GM12878 (cell line): ENCODE results near the gene ITPR2. TPM values are rescaled to one million over a fixed set of nuclear protein-coding genes. Genes with fewer than 3 reads are reported as not detected.

Source experiments
- ATAC-seq: fragments of 200-7000 bp; cut with Tn5 transposase; 3 replicates; pipeline ENCODE4 v1.9.1; 2020; ENCODE audit warnings: mild to moderate bottlenecking, moderate library complexity
- BruUV-seq: library from RNA; stranded (reverse); fragments of 400-500 nt; replicated peaks from 2 replicates; lab custom pipeline; 2021; lab: Mats Ljungman, UMichigan
- CTCF ChIA-PET: fragments of 300-600 bp; sonication (Branson Sonifier 250); formaldehyde crosslinking; extraction: SDS; loops from one replicate; lab custom pipeline; 2021; ENCODE audit warnings: inconsistent platforms; lab: Yijun Ruan, JAX
- POLR2A ChIA-PET: fragments of 350-600 bp; formaldehyde crosslinking; extraction: SDS; loops from one replicate; lab custom pipeline; 2021; ENCODE audit warnings: inconsistent platforms; lab: Charles Lee
- RAD21 ChIA-PET: fragments of 300-600 bp; sonication (Branson Sonifier 250); formaldehyde crosslinking; loops from one replicate; lab custom pipeline; 2023; ENCODE audit warnings: antibody characterized with exemption; ENCODE audit not compliant: unreplicated experiment; lab: Charles Lee
- SMC1A ChIA-PET: fragments of 300-600 bp; sonication (Branson Sonifier 250); formaldehyde crosslinking; loops from one replicate; lab custom pipeline; 2023; ENCODE audit not compliant: unreplicated experiment, uncharacterized antibody; lab: Charles Lee
- DNase-seq: peaks from one replicate; pipeline ENCODE4 v3.0.0-alpha.2; 2011; ENCODE audit warnings: low read depth, low spot score
- FAIRE-seq: peaks from 3 replicates; lab custom pipeline; 2011; peaks lifted over from hg19 to GRCh38; lab: Jason Lieb, UNC
- H2AFZ ChIP-seq: 2 replicates; pipeline ENCODE4 v1.6.0; 2011; ENCODE audit warnings: low read depth, low read length, control low read depth; ENCODE audit not compliant: control insufficient read depth
- H3K27ac ChIP-seq: 2 replicates; pipeline ENCODE4 v1.5.1; 2011; ENCODE audit warnings: control low read depth; ENCODE audit not compliant: control insufficient read depth, insufficient read depth
- H3K27me3 ChIP-seq, 2 experiments: replicated peaks in 1 of 2; 2 replicates each; pipeline versions ENCODE4 v1.6.0 to v1.6.1; 2011; ENCODE audit warnings: low read length in 1 of 2; ENCODE audit not compliant: control insufficient read depth in 2 of 2, insufficient read depth in 2 of 2
- H3K36me3 ChIP-seq, 2 experiments: 2 replicates each; pipeline ENCODE4 v1.5.1; 2011; ENCODE audit warnings: low read length in 1 of 2; ENCODE audit not compliant: control insufficient read depth in 2 of 2, insufficient read depth in 2 of 2
- H3K4me1 ChIP-seq: 2 replicates; pipeline ENCODE4 v1.6.1; 2011; ENCODE audit warnings: mild to moderate bottlenecking, low read length, moderate library complexity, mixed read lengths; ENCODE audit not compliant: control insufficient read depth, insufficient read depth
- H3K4me2 ChIP-seq: 2 replicates; pipeline ENCODE4 v1.6.0; 2011; ENCODE audit warnings: control low read depth; ENCODE audit not compliant: control insufficient read depth, insufficient read depth
- H3K4me3 ChIP-seq: fragments of 200-600 bp; sonication (generic); 2 replicates; pipeline ENCODE4 v1.5.1; 2016
- H3K79me2 ChIP-seq: 2 replicates; pipeline ENCODE4 v1.6.0; 2011; ENCODE audit warnings: low read length; ENCODE audit not compliant: control insufficient read depth, insufficient read depth
- H3K9ac ChIP-seq: 2 replicates; pipeline ENCODE4 v1.8.0; 2011; ENCODE audit warnings: low read length, control low read depth, mixed read lengths; ENCODE audit not compliant: control insufficient read depth, insufficient read depth
- H3K9me3 ChIP-seq: replicated peaks from 3 replicates; pipeline ENCODE4 v1.5.1; 2011; ENCODE audit warnings: mild to moderate bottlenecking, low read length; ENCODE audit not compliant: control insufficient read depth, insufficient read depth
- H4K20me1 ChIP-seq: 2 replicates; pipeline ENCODE4 v1.6.0; 2011; ENCODE audit not compliant: control insufficient read depth, insufficient read depth
- CHD1 ChIP-seq: IDR thresholded peaks from 2 replicates; pipeline ENCODE4 v1.6.1; 2012; ENCODE audit warnings: low read depth, low read length, improper control_type of control experiment
- ETV6 ChIP-seq, 2 experiments: fragments of 450-650 bp in 1 of 2; IDR thresholded peaks in 1 of 2; conservative IDR thresholded peaks in 1 of 2; 2 replicates each; pipeline ENCODE4 v1.6.1; 2014; ENCODE audit warnings: antibody characterized with exemption in 1 of 2, borderline replicate concordance in 1 of 2, low read depth in 1 of 2, mild to moderate bottlenecking in 1 of 2, moderate library complexity in 1 of 2
- GATAD2B ChIP-seq: fragments of 450-650 bp; conservative IDR thresholded peaks from 2 replicates; pipeline ENCODE4 v1.6.1; 2017; ENCODE audit warnings: low read depth, mild to moderate bottlenecking, moderate library complexity
- LARP7 ChIP-seq: fragments of 450-650 bp; IDR thresholded peaks from 2 replicates; pipeline ENCODE4 v1.6.1; 2017; ENCODE audit warnings: mild to moderate bottlenecking
- MXI1 ChIP-seq: fragments of 150-350 bp; IDR thresholded peaks from 2 replicates; pipeline ENCODE4 v1.6.1; 2011; ENCODE audit warnings: low read depth, mild to moderate bottlenecking, inconsistent platforms, low read length, improper control_type of control experiment
- NFXL1 ChIP-seq: fragments of 450-650 bp; IDR thresholded peaks from 2 replicates; pipeline ENCODE4 v1.6.1; 2017; ENCODE audit warnings: antibody characterized with exemption, mild to moderate bottlenecking, borderline replicate concordance
- NR2C2 ChIP-seq: IDR thresholded peaks from 2 replicates; pipeline ENCODE4 v1.6.1; 2011; ENCODE audit warnings: borderline replicate concordance, low read depth; ENCODE audit not compliant: control insufficient read depth, insufficient read length
- POLR2A ChIP-seq: IDR thresholded peaks from 2 replicates; pipeline ENCODE4 v1.6.1; 2011; ENCODE audit warnings: low read depth, mild to moderate bottlenecking, low read length
- RAD21 ChIP-seq: IDR thresholded peaks from 2 replicates; pipeline ENCODE4 v1.6.1; 2011; ENCODE audit warnings: mild to moderate bottlenecking, low read depth, low read length, moderate library complexity; ENCODE audit not compliant: insufficient read depth
- RBBP5 ChIP-seq: fragments of 200-600 bp; sonication (generic); conservative IDR thresholded peaks from 2 replicates; pipeline ENCODE4 v1.6.1; 2016
- SIX5 ChIP-seq: IDR thresholded peaks from 2 replicates; pipeline ENCODE4 v1.6.1; 2011; ENCODE audit warnings: mild to moderate bottlenecking, low read depth, low read length, moderate library complexity; ENCODE audit not compliant: severe bottlenecking
- WRNIP1 ChIP-seq: IDR thresholded peaks from 2 replicates; pipeline ENCODE4 v1.6.1; 2011; ENCODE audit warnings: low read depth, low read length, improper control_type of control experiment, borderline replicate concordance
- ZZZ3 ChIP-seq: IDR thresholded peaks from 2 replicates; pipeline ENCODE4 v1.6.1; 2011; ENCODE audit warnings: low read depth; ENCODE audit not compliant: control insufficient read depth, insufficient read length
- WGBS: methylation state at CpG from one replicate; pipeline ENCODE4 v1.1.6; 2016; ENCODE audit warnings: low lambda C conversion rate; ENCODE audit not compliant: insufficient replicate concordance, insufficient coverage; ENCODE audit errors: missing lambda C conversion rate; 5-methylcytosine and 5-hydroxymethylcytosine counted together
- in situ Hi-C: fragments of 300-500 bp; cut with MboI; formaldehyde crosslinking; loops from 9 replicates; pipeline ENCODE4 v1.14.3; 2018; ENCODE audit warnings: mixed read lengths
- intact Hi-C: fragments of 100-400 bp; cut with micrococcal nuclease; formaldehyde crosslinking; loops from one replicate; pipeline ENCODE4 v1.14.2; 2022; ENCODE audit not compliant: unreplicated experiment
- polyA plus RNA-seq, 11 experiments: library from polyadenylated mRNA; depleted of rRNA in 4 of 11; unstranded in 6 of 11; stranded (reverse) in 5 of 11; fragments of >200 nt; fragmentation: Nextera tagmentation in 4 of 11; fragmentation: Illumina TruSeq in 1 of 11; extraction: Ambion mirVana in 4 of 11; extraction: Trizol in 1 of 11; gene quantifications; 1 replicate in 1 of 11; 2 replicates in 10 of 11; pipeline versions ENCODE4 v1.2.1 to v1.2.3, GENCODE V29; 2011 to 2016; ENCODE audit warnings: inconsistent platforms in 2 of 11, missing spikeins in 2 of 11, low read depth in 1 of 11
- total RNA-seq, 4 experiments: library from RNA; depleted of rRNA in 3 of 4; stranded (reverse); fragments of >200 nt in 3 of 4; fragmentation: Illumina TruSeq in 1 of 4; extraction: Trizol in 1 of 4; gene quantifications; 2 replicates each; pipeline versions ENCODE4 v1.2.1 to v1.2.3, GENCODE V29; 2013 to 2021
- TF ChIP-seq, protein P1 (sequence below): fragments of 450-650 bp; IDR thresholded peaks from 2 replicates; pipeline ENCODE4 v1.6.1; 2017; ENCODE audit warnings: borderline replicate concordance
- TF ChIP-seq, protein P2 (sequence below): IDR thresholded peaks from 2 replicates; pipeline ENCODE4 v1.6.1; 2012; ENCODE audit warnings: low read depth, low read length, improper control_type of control experiment

Gene ITPR2
- total and polyA plus RNA-seq, 10 of the 15 experiments (the other 5 are each of a cell fraction or from before 2014, with no cell fraction given) = 7.5 to 76.2 (median 47.1) TPM

DNA sequence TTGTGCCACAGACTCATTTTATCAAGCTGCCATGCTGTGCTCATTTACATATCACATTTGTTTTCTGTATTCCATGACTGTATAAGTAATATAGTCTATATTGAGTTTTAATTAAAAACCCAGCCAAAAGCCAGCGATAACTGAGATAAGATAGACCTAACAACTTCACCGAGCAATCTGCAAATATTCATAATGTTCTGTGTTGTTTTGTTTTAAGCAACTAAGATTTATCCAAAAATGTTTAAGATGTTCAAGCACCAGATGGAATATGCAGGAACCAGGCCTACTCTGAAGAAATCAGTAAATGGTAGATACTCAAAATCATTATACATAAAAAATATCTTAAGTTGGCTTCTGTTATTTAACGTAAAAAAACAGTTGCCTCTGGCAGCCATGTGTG, 295.3 kb downstream of the ITPR2 start:
- intact Hi-C loops (no loop called here), in situ Hi-C loops (no loop called here)
- SMC1A ChIA-PET = no interaction called here
- CTCF ChIA-PET = interaction anchor here (2.2 kb wide), 1 partner anchor 13 kb away, joined by 5 read pairs; no protein-coding TSS in a partner anchor
- Histone ChIP-seq H3K4me3 (no peak overlapping the region), H2AFZ (no peak overlapping the region), H3K9me3 (no peaks in the 10 kb centered on the region), H3K27me3 (no peaks in the 10 kb centered on the region), H3K4me2 (no peak overlapping the region), H3K27ac (no peak overlapping the region)
- DNase-seq (no peak), ATAC-seq (no peak)
- no TSS peak for BruUV-seq
- RAD21 ChIA-PET = no interaction called here
- TF ChIP-seq NFXL1 (no peak), NR2C2 (no peak), GATAD2B (no peak), POLR2A (no peak), SIX5 (no peak), WRNIP1 (no peak), RBBP5 (no peak), ETV6 (conservative IDR thresholded peaks at IDR 0.05 in 1 of 2, IDR thresholded peaks at IDR 0.05 in 1 of 2; ENCODE audit: borderline replicate concordance in 1 of 2, low read depth in 1 of 2) (no peak), RAD21 (no peak), CHD1 (no peak), ZZZ3 (no peak), LARP7 (no peak), MXI1 (no peak)
- TF ChIP-seq, protein P1, sequence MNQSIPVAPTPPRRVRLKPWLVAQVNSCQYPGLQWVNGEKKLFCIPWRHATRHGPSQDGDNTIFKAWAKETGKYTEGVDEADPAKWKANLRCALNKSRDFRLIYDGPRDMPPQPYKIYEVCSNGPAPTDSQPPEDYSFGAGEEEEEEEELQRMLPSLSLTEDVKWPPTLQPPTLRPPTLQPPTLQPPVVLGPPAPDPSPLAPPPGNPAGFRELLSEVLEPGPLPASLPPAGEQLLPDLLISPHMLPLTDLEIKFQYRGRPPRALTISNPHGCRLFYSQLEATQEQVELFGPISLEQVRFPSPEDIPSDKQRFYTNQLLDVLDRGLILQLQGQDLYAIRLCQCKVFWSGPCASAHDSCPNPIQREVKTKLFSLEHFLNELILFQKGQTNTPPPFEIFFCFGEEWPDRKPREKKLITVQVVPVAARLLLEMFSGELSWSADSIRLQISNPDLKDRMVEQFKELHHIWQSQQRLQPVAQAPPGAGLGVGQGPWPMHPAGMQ = no peak
- TF ChIP-seq, protein P2, sequence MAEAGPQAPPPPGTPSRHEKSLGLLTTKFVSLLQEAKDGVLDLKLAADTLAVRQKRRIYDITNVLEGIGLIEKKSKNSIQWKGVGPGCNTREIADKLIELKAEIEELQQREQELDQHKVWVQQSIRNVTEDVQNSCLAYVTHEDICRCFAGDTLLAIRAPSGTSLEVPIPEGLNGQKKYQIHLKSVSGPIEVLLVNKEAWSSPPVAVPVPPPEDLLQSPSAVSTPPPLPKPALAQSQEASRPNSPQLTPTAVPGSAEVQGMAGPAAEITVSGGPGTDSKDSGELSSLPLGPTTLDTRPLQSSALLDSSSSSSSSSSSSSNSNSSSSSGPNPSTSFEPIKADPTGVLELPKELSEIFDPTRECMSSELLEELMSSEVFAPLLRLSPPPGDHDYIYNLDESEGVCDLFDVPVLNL = no peak
- TF ChIP-seq, all 136 proteins: peak for 0
- FAIRE-seq = no peak
- no peaks in the 10 kb centered on the region for H3K79me2 ChIP-seq
- no peaks in the 10 kb centered on the region for H3K4me1 ChIP-seq
- H3K9ac ChIP-seq = no peak overlapping the region
- POLR2A ChIA-PET = no interaction called here
- WGBS = 99% methylated on average over 3 of the region's 3 CpGs
- H4K20me1 ChIP-seq = no peaks in the 10 kb centered on the region
- peaks cover 1 to 5% of the 10 kb centered on the region in 2 experiments; a peak in 3 of 4 replicates for H3K36me3 ChIP-seq
